CD4-positive, alpha-beta T cell (primary cell): ENCODE results near the gene PITRM1. TPM values are rescaled to one million over a fixed set of nuclear protein-coding genes. Genes with fewer than 3 reads are reported as not detected.
A peak's percentile ranks its signal among the peaks of the same experiment; 100 is the strongest.

Experiments used
- ATAC-seq: fragments of 200-7000 bp; cut with Tn5 transposase; one replicate; pipeline ENCODE4 v1.10.0; 2022; ENCODE audit warnings: mild to moderate bottlenecking; ENCODE audit not compliant: poor library complexity
- CTCF ChIA-PET: fragments of 350-600 bp; sonication (Branson Sonifier 250); formaldehyde crosslinking; loops from one replicate; lab custom pipeline; 2021; ENCODE audit warnings: antibody characterized with exemption, inconsistent platforms; lab: Charles Lee
- POLR2A ChIA-PET: fragments of 350-600 bp; sonication (Branson Sonifier 250); formaldehyde crosslinking; loops from one replicate; lab custom pipeline; 2021; ENCODE audit warnings: antibody characterized with exemption, inconsistent platforms; lab: Charles Lee
- DNase-seq, 14 experiments: peaks; one replicate each; pipeline ENCODE4 v3.0.0-alpha.2; 2013 to 2020; ENCODE audit warnings: mixed read lengths in 2 of 14
- H3K27ac ChIP-seq, 2 donors: one replicate each; pipeline versions ENCODE4 v1.5.1 to v1.7.0; 2013; ENCODE audit warnings: low read length in 2 of 2, low read depth in 1 of 2, mild to moderate bottlenecking in 1 of 2
- H3K27me3 ChIP-seq, 2 experiments: 1 replicate in 1 of 2; 2 replicates in 1 of 2; pipeline versions ENCODE4 v1.6.1 to v1.7.0; 2013; ENCODE audit warnings: low read length in 2 of 2, control low read depth in 1 of 2, mild to moderate bottlenecking in 1 of 2, moderate library complexity in 1 of 2; ENCODE audit not compliant: insufficient read depth in 2 of 2, control insufficient read depth in 1 of 2
- H3K36me3 ChIP-seq: one replicate; pipeline ENCODE4 v1.6.1; 2013; ENCODE audit warnings: low read length, control low read depth; ENCODE audit not compliant: insufficient read depth
- H3K4me1 ChIP-seq: one replicate; pipeline ENCODE4 v1.6.1; 2013; ENCODE audit warnings: low read length, control low read depth; ENCODE audit not compliant: insufficient read depth
- H3K4me3 ChIP-seq: one replicate; pipeline ENCODE4 v1.5.1; 2013; ENCODE audit warnings: mild to moderate bottlenecking, low read length, moderate library complexity
- H3K9me3 ChIP-seq, 2 experiments: 1 replicate in 1 of 2; 2 replicates in 1 of 2; pipeline versions ENCODE4 v1.6.1 to v1.7.0; 2013; ENCODE audit warnings: low read length in 2 of 2, mild to moderate bottlenecking in 2 of 2, control low read depth in 1 of 2, moderate library complexity in 1 of 2; ENCODE audit not compliant: control insufficient read depth in 1 of 2, insufficient read depth in 1 of 2
- H3K27ac Mint-ChIP-seq: one replicate; pipeline ENCODE4 v1.8.0; 2020; ENCODE audit warnings: mixed read lengths
- H3K27me3 Mint-ChIP-seq: one replicate; pipeline ENCODE4 v1.8.0; 2021; ENCODE audit warnings: mixed read lengths
- H3K36me3 Mint-ChIP-seq: one replicate; pipeline ENCODE4 v1.8.0; 2021; ENCODE audit warnings: low read depth, mixed read lengths
- H3K4me1 Mint-ChIP-seq: one replicate; pipeline ENCODE4 v1.8.0; 2021; ENCODE audit warnings: low read depth, mixed read lengths
- H3K4me3 Mint-ChIP-seq: one replicate; pipeline ENCODE4 v1.8.0; 2020; ENCODE audit warnings: mild to moderate bottlenecking, mixed read lengths
- H3K9me3 Mint-ChIP-seq: one replicate; pipeline ENCODE4 v1.8.0; 2020; ENCODE audit warnings: mixed read lengths
- CTCF ChIP-seq: fragments of 200-600 bp; IDR thresholded peaks from one replicate; pipeline ENCODE4 v1.8.0; 2022; ENCODE audit warnings: antibody characterized with exemption, mild to moderate bottlenecking
- intact Hi-C, 2 experiments: fragments of 100-400 bp; cut with DNase I in 1 of 2; cut with micrococcal nuclease in 1 of 2; formaldehyde crosslinking; loops; one replicate each; pipeline versions ENCODE4 v1.15.1 to v1.9.0; 2023 to 2025; cut with DNase I, micrococcal nuclease
- total RNA-seq, 174 experiments: library from RNA in 2 of 174; stranded (reverse) in 2 of 174; gene quantifications; one replicate each; pipeline ENCODE4 v1.2.3 and lab custom pipeline; 2021 to 2026

Gene PITRM1
- total RNA-seq, 2 experiments from 2014 or later, result 76.7 to 77.8 TPM

GRCh38 chr10:3090914-3091787 is 81.4 kb downstream of the PITRM1 start:
- H3K36me3 Mint-ChIP-seq, result peaks cover 28% of the 10 kb centered on the region
- H3K27ac ChIP-seq, result no peak overlapping the region
- H3K27me3 ChIP-seq, result no peaks in the 10 kb centered on the region
- TF ChIP-seq CTCF, result no peak
- H3K4me1 Mint-ChIP-seq, result peaks cover 54% of the 10 kb centered on the region
- H3K9me3 Mint-ChIP-seq, result no peaks in the 10 kb centered on the region
- H3K4me3 Mint-ChIP-seq, result peak overlapping the region; percentile 27
- no peaks in the 10 kb centered on the region for H3K27me3 Mint-ChIP-seq
- DNase-seq, result no peak
- H3K36me3 ChIP-seq, result peaks cover 6% of the 10 kb centered on the region
- intact Hi-C loops, result no loop called here
- no peaks in the 10 kb centered on the region for H3K9me3 ChIP-seq
- H3K27ac Mint-ChIP-seq, result peak overlapping the region; percentile 39
- ATAC-seq, result no peak
- no peak overlapping the region for H3K4me3 ChIP-seq
- H3K4me1 ChIP-seq, result peaks cover 30% of the 10 kb centered on the region
- ChIA-PET POLR2A (no interaction called here), CTCF (no interaction called here)

DNA sequence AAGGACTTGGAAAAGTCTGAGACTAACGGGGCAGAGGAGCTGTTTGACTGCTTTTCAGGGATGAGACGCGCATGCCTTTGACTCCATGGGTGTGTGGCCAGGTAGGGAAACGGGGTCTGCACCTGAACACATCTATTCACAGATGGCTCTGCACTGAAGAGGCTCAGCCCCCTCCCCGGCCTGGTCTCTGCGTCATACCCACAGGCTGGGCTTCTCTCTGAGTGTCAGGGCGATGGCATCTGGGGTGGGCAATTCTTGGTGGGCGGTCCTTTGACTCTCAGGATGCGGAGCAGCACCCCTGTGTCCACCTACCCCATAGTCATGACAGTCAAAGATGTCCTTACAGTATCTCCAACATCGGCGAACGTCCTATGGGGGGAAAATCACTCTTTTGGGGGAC is 82.2 kb downstream of the PITRM1 start:
- Histone ChIP-seq H3K27me3 (no peaks in the 10 kb centered on the region), H3K9me3 (no peaks in the 10 kb centered on the region), H3K4me1 (peaks cover 26% of the 10 kb centered on the region), H3K4me3 (no peak overlapping the region), H3K27ac (no peak overlapping the region), H3K36me3 (peaks cover 8% of the 10 kb centered on the region)
- POLR2A ChIA-PET, result no interaction called here
- Mint-ChIP-seq H3K36me3 (peaks cover 29% of the 10 kb centered on the region), H3K4me3 (no peak overlapping the region), H3K27me3 (no peaks in the 10 kb centered on the region), H3K4me1 (peaks cover 49% of the 10 kb centered on the region), H3K27ac (no peak overlapping the region), H3K9me3 (no peaks in the 10 kb centered on the region)
- TF ChIP-seq CTCF, result no peak
- CTCF ChIA-PET, result no interaction called here
- ATAC-seq (no peak), DNase-seq (no peak)
- intact Hi-C loops, result no loop called here

Other genes starting within 250 kb of the PITRM1 start
- gene PFKP, start 105.2 kb downstream of the PITRM1 start, total RNA-seq, result 10 to 100 TPM; 32.2 to 38.9 TPM